ENCODE data around the gene KRTAP10-5. TPM values are rescaled to one million over a fixed set of nuclear protein-coding genes. Genes with fewer than 3 reads are reported as not detected.
"Not testable (repeated sequence)": the region's sequence is repeated elsewhere in the genome, so short reads cannot be mapped to it uniquely, and the experiment has no call there.

The KRTAP10-5 gene, protein sequence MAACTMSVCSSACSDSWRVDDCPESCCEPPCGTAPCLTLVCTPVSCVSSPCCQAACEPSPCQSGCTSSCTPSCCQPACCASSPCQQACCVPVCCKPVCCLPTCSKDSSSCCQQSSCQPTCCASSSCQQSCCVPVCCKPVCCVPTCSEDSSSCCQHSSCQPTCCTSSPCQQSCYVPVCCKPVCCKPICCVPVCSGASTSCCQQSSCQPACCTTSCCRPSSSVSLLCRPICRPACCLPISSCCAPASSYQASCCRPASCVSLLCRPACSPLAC
- total RNA-seq (2014; rRNA removed; shearing (Covaris generic)), result not detected in 2 replicates

GRCh38 chr21:44580231-44580821 is at the start of gene KRTAP10-5:
KRTAP10-5 (minus strand) TSS chr21:44580604; CDS start chr21:44580578, 26 bp downstream.
- H3K4me3 ChIP-seq (ENCODE audit: insufficient read depth, low read depth, low read length); H3K36me3 ChIP-seq (replicated peaks; ENCODE audit: control insufficient read depth, insufficient read depth, low read length); DNase-seq; H3K27me3 ChIP-seq (ENCODE audit: control insufficient read depth, insufficient read depth, low read length): not testable (repeated sequence)

GRCh38 chr21:44628707-44629391 is 48.4 kb upstream of the KRTAP10-5 start:
- H3K4me3 ChIP-seq (ENCODE audit: insufficient read depth, low read depth, low read length), result no peak overlapping the region
- H3K36me3 ChIP-seq (replicated peaks; ENCODE audit: control insufficient read depth, insufficient read depth, low read length), result no peaks in the 10 kb centered on the region
- no peaks in the 10 kb centered on the region for H3K27me3 ChIP-seq (ENCODE audit: control insufficient read depth, insufficient read depth, low read length)
- peak; percentile 26 for DNase-seq

- H3K36me3 ChIP-seq (replicated peaks; ENCODE audit: control insufficient read depth, insufficient read depth, low read length); H3K4me3 ChIP-seq (ENCODE audit: insufficient read depth, low read depth, low read length); H3K27me3 ChIP-seq (ENCODE audit: control insufficient read depth, insufficient read depth, low read length); DNase-seq: not testable (repeated sequence)
These were observed 47.4 kb upstream of the KRTAP10-5 start for GRCh38 chr21:44627831-44628233.

GRCh38 chr21:44627181-44627822 is 46.9 kb upstream of the KRTAP10-5 start:
- H3K36me3 ChIP-seq (replicated peaks; ENCODE audit: control insufficient read depth, insufficient read depth, low read length); H3K4me3 ChIP-seq (ENCODE audit: insufficient read depth, low read depth, low read length); DNase-seq; H3K27me3 ChIP-seq (ENCODE audit: control insufficient read depth, insufficient read depth, low read length): not testable (repeated sequence)

DNA sequence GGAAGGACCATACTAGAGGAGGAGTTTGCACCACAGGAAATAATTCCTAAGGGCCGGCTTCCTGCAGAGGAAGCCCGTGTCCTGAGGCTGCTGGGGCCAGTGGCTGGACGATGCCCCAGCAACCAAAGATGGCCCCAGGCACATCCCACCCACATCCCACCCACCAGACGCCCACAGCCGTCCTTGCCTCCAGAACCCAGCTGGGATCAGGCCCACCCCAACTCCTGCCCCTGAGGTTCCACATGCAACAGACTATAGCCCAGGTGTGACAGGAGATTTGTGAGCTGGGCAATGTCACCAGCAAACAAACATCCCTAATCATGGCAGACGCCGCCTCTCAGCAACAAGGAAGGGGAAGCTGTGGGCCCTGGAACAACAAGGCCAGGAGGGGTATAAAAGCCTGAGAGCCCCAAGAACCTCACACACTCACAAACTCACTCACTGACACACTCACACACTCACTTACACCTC is 46.3 kb upstream of the KRTAP10-5 start, which contains the start of gene KRTAP10-9:
TSS of gene KRTAP10-9 (plus strand) at position 421 of the 471 bp plus-strand sequence. CDS start 79 bp downstream, outside the sequence.
- Histone ChIP-seq H3K36me3 (replicated peaks; ENCODE audit: control insufficient read depth, insufficient read depth, low read length) (no peaks in the 10 kb centered on the region), H3K27me3 (ENCODE audit: control insufficient read depth, insufficient read depth, low read length) (no peaks in the 10 kb centered on the region), H3K4me3 (ENCODE audit: insufficient read depth, low read depth, low read length) (no peak within 1 kb of the TSS)
- peak; percentile 30 for DNase-seq

DNA sequence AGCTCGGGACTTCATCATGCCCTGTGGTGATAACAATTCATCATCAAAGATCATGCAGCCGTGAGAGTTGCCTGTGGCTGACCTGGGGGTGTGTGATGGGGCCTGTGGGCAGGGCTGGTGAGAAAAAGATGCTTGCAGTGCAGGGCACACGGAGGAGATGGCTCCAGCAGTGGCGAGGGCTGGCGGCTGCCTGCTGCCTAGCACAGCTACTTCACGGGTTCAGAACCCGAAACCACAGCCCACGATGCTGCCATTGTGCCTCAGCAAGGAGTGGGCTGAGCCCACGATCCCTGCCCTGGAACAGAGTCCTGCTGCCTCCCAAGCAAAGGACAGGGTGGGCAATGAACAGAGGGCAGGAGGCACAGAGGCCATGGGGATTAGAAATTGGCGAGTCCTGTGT is 45.9 kb upstream of the KRTAP10-5 start:
- no peak for DNase-seq

GRCh38 chr21:44625756-44626155 is 45.4 kb upstream of the KRTAP10-5 start:
- Histone ChIP-seq H3K36me3 (replicated peaks; ENCODE audit: control insufficient read depth, insufficient read depth, low read length) (no peaks in the 10 kb centered on the region), H3K4me3 (ENCODE audit: insufficient read depth, low read depth, low read length) (no peak overlapping the region), H3K27me3 (ENCODE audit: control insufficient read depth, insufficient read depth, low read length) (no peaks in the 10 kb centered on the region)
- DNase-seq, result no peak

More for the DNA sequence above, 45.9 kb upstream of the KRTAP10-5 start:
- Histone ChIP-seq H3K4me3 (ENCODE audit: insufficient read depth, low read depth, low read length) (no peak overlapping the region), H3K27me3 (ENCODE audit: control insufficient read depth, insufficient read depth, low read length) (no peaks in the 10 kb centered on the region), H3K36me3 (replicated peaks; ENCODE audit: control insufficient read depth, insufficient read depth, low read length) (no peaks in the 10 kb centered on the region)

DNA sequence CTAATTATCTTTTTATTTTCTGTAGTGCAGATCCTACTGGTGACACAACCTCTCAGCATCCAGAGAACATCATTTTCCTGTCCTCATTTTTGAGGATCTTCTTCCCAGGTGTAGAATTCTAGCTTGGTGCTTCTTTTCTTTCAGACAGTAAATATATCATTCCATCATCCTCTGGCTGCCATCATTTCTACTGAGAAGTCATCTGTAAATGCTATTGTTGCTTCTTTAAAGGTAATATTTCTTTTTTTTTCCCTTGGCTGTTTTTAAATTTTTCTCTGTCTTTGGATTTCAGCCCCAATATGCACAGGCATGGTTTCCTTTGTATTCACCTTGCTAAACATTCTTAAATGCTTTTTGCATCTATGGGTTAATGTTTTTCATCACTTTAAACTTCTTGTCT is 43.2 kb upstream of the KRTAP10-5 start:
- DNase-seq, result no peak
- Histone ChIP-seq H3K27me3 (ENCODE audit: control insufficient read depth, insufficient read depth, low read length) (no peaks in the 10 kb centered on the region), H3K36me3 (replicated peaks; ENCODE audit: control insufficient read depth, insufficient read depth, low read length) (no peaks in the 10 kb centered on the region), H3K4me3 (ENCODE audit: insufficient read depth, low read depth, low read length) (no peak overlapping the region)

DNA sequence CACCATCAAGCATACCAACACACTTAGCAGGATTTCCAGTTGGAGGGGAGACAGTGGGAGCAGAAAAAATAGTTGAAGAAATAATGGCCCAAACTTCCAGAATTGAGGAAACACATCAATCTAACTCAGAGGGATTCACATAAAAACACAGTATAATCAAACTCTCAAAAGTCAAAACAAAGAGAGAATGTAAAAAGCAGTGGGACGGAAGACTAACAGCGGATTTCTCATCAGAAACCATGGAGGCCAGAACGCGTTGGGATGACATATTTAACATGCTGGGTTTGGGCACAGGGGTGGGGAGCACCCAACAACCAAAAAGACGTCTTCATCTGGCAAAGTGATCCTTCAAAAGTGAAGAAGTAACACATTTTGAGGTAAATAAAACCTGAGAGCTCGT is 39.5 kb upstream of the KRTAP10-5 start:
- Histone ChIP-seq H3K27me3 (ENCODE audit: control insufficient read depth, insufficient read depth, low read length) (no peaks in the 10 kb centered on the region), H3K36me3 (replicated peaks; ENCODE audit: control insufficient read depth, insufficient read depth, low read length) (no peaks in the 10 kb centered on the region), H3K4me3 (ENCODE audit: insufficient read depth, low read depth, low read length) (no peak overlapping the region)
- no peak for DNase-seq

DNA sequence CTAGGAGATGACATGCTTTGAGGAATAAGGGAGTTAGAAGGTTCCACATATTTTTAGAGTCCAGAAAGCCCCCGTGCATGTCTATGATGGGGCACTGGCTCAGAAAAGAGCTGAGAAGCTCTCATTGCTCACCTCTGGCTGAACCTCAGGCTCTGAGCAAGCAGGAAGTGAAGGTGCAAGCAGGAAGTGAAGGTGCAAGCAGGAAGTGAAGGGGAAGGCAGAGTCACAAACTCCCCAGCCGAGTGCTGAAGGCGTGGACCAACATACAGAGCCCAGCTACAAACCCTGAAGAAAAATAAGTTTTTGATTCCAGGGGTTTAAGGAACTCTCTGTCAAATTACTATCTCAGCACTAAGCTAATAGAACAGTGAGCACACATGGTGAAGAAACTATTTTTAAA is 38.5 kb upstream of the KRTAP10-5 start:
- H3K27me3 ChIP-seq (ENCODE audit: control insufficient read depth, insufficient read depth, low read length), result no peaks in the 10 kb centered on the region
- no peak overlapping the region for H3K4me3 ChIP-seq (ENCODE audit: insufficient read depth, low read depth, low read length)
- no peaks in the 10 kb centered on the region for H3K36me3 ChIP-seq (replicated peaks; ENCODE audit: control insufficient read depth, insufficient read depth, low read length)
- no peak for DNase-seq

DNA sequence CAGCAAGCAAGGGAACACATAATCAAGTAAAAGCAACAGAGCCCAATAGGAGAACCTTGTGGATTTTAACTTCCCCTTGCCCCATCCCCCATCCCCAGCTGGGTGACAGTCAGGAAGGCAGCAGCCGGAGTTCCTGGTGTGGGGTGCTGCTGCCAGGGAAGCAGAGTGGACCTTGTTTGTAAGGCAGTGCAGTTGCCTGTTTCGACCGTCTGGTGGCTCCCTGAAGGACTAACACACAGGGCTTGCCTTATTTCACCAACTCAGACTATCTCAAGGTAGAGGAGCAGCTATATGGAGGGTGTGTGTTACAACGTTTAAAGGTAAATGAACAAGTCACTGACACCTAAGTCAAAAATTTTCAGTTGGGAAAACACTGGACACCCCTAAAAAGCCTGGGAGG is 38.1 kb upstream of the KRTAP10-5 start:
- no peak overlapping the region for H3K4me3 ChIP-seq (ENCODE audit: insufficient read depth, low read depth, low read length)
- H3K36me3 ChIP-seq (replicated peaks; ENCODE audit: control insufficient read depth, insufficient read depth, low read length), result no peaks in the 10 kb centered on the region
- no peaks in the 10 kb centered on the region for H3K27me3 ChIP-seq (ENCODE audit: control insufficient read depth, insufficient read depth, low read length)
- peak; percentile 74 for DNase-seq

- Histone ChIP-seq H3K36me3 (replicated peaks; ENCODE audit: control insufficient read depth, insufficient read depth, low read length) (no peaks in the 10 kb centered on the region), H3K4me3 (ENCODE audit: insufficient read depth, low read depth, low read length) (no peak overlapping the region), H3K27me3 (ENCODE audit: control insufficient read depth, insufficient read depth, low read length) (no peaks in the 10 kb centered on the region)
- peak; percentile 63 for DNase-seq
These were observed 36.7 kb upstream of the KRTAP10-5 start for GRCh38 chr21:44617071-44617501.

GRCh38 chr21:44616591-44616926 is 36.2 kb upstream of the KRTAP10-5 start:
- Histone ChIP-seq H3K4me3 (ENCODE audit: insufficient read depth, low read depth, low read length) (no peak overlapping the region), H3K36me3 (replicated peaks; ENCODE audit: control insufficient read depth, insufficient read depth, low read length) (no peaks in the 10 kb centered on the region), H3K27me3 (ENCODE audit: control insufficient read depth, insufficient read depth, low read length) (no peaks in the 10 kb centered on the region)
- DNase-seq, result no peak

GRCh38 chr21:44615911-44616590 is 35.6 kb upstream of the KRTAP10-5 start:
- H3K4me3 ChIP-seq (ENCODE audit: insufficient read depth, low read depth, low read length), result no peak overlapping the region
- no peaks in the 10 kb centered on the region for H3K36me3 ChIP-seq (replicated peaks; ENCODE audit: control insufficient read depth, insufficient read depth, low read length)
- peak; percentile 42 for DNase-seq
- no peaks in the 10 kb centered on the region for H3K27me3 ChIP-seq (ENCODE audit: control insufficient read depth, insufficient read depth, low read length)
